Ascending aorta (tissue), 2 donors: ENCODE data around the gene PRKCB. TPM values are rescaled to one million over a fixed set of nuclear protein-coding genes. Genes with fewer than 3 reads are reported as not detected.

Source experiments
- DNase-seq, 2 donors: peaks; one replicate each; pipeline ENCODE4 v3.0.0-alpha.2; 2019; ENCODE audit warnings: low spot score in 2 of 2
- H3K27ac ChIP-seq, 2 donors: fragments of 200-600 bp; sonication (generic); one replicate each; pipeline ENCODE4 v1.5.1; 2016 to 2017; ENCODE audit warnings: mild to moderate bottlenecking in 1 of 2
- H3K27me3 ChIP-seq: fragments of 200-600 bp; sonication (generic); one replicate; pipeline ENCODE4 v1.5.1; 2017
- H3K36me3 ChIP-seq, 2 donors: fragments of 200-600 bp; sonication (generic); one replicate each; pipeline ENCODE4 v1.5.1; 2016
- H3K4me1 ChIP-seq, 2 donors: fragments of 200-600 bp; sonication (generic); one replicate each; pipeline ENCODE4 v1.5.1; 2016 to 2017; ENCODE audit warnings: mild to moderate bottlenecking in 1 of 2
- H3K4me3 ChIP-seq, 2 donors: fragments of 200-600 bp; sonication (generic); one replicate each; pipeline ENCODE4 v1.5.1; 2016 to 2017; ENCODE audit warnings: mild to moderate bottlenecking in 1 of 2
- H3K9me3 ChIP-seq, 2 donors: fragments of 200-600 bp; sonication (generic); one replicate each; pipeline ENCODE4 v1.5.1; 2016
- intact Hi-C: fragments of 100-400 bp; cut with DNase I; formaldehyde crosslinking; loops from one replicate; pipeline ENCODE4 v1.15.1; 2023
- total RNA-seq: library from RNA; depleted of rRNA; stranded (reverse); fragments of >200 nt; gene quantifications from one replicate; pipeline ENCODE4 v1.1.0, GENCODE V29; 2016
- TF ChIP-seq, protein P1 (sequence below), 3 experiments: fragments of 200-600 bp in 2 of 3; fragments of 450-650 bp in 1 of 3; sonication (generic) in 2 of 3; IDR thresholded peaks; one replicate each; pipeline ENCODE4 v1.5.1; 2016 to 2019; ENCODE audit warnings: antibody characterized with exemption in 3 of 3, mild to moderate bottlenecking in 1 of 3, moderate library complexity in 1 of 3

Gene PRKCB
- total RNA-seq, 1 donor from 2014 or later, result 1.2 TPM

DNA sequence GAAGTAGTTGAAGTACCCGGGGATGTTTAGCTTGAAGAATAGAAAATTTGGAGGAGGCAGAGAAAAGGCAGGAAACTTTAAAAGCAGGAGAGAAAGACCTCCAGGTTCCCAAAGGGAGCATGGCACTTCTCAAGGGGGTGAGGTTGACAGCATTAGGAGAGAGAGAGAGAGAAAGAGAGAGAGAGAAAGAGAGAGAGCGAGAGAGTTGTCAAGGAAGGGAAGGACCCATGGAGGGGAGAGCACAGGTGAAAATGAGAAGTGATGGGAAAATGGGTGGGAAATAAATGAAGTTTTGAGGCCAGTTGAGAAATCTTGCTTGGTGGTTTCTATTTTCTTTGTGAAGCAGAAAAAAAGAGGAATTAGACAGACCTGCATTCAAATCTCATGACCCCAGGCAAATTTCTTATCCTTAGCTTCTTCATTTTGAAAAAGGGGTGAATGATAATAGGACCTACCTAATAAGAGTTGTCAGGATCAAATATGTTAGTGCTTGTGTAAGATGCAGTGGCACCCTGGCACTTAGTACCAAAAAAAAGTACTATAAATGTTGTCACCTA lies 24.0 kb downstream of the PRKCB start:
- Histone ChIP-seq H3K4me1 (no peaks in the 10 kb centered on the region), H3K27ac (no peak overlapping the region), H3K4me3 (no peak overlapping the region), H3K36me3 (no peaks in the 10 kb centered on the region), H3K9me3 (no peaks in the 10 kb centered on the region), H3K27me3 (no peaks in the 10 kb centered on the region)
- TF ChIP-seq, protein P1, sequence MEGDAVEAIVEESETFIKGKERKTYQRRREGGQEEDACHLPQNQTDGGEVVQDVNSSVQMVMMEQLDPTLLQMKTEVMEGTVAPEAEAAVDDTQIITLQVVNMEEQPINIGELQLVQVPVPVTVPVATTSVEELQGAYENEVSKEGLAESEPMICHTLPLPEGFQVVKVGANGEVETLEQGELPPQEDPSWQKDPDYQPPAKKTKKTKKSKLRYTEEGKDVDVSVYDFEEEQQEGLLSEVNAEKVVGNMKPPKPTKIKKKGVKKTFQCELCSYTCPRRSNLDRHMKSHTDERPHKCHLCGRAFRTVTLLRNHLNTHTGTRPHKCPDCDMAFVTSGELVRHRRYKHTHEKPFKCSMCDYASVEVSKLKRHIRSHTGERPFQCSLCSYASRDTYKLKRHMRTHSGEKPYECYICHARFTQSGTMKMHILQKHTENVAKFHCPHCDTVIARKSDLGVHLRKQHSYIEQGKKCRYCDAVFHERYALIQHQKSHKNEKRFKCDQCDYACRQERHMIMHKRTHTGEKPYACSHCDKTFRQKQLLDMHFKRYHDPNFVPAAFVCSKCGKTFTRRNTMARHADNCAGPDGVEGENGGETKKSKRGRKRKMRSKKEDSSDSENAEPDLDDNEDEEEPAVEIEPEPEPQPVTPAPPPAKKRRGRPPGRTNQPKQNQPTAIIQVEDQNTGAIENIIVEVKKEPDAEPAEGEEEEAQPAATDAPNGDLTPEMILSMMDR (IDR thresholded peaks at IDR 0.05), result no peak
- intact Hi-C loops, result no loop called here
- no peak for DNase-seq

DNA sequence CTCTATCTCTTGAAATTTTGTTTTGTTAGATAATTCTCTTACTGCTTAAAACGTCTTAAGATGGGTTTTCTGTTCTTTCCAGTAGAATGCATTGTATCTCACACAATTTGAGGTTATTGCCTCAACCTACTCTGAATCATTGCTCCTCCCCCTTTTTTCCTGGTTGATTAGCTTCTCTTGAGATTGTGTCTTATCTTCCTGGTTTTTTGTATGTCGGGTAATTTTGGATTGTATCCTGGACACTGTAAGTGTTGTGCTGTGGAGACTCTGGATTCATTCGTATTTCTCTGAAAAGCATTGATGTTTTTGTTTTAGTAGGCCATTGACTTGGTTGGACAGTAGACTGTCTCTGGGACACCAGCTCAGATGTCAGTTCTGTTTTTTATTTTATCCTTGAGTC lies 26.1 kb downstream of the PRKCB start:
- no peaks in the 10 kb centered on the region for H3K36me3 ChIP-seq
- intact Hi-C loops, result no loop called here
- no peak overlapping the region for H3K4me3 ChIP-seq
- no peaks in the 10 kb centered on the region for H3K4me1 ChIP-seq
- no peak overlapping the region for H3K27ac ChIP-seq
- no peak for DNase-seq
- H3K9me3 ChIP-seq, result no peaks in the 10 kb centered on the region
- H3K27me3 ChIP-seq, result no peaks in the 10 kb centered on the region
- TF ChIP-seq, protein P1 (IDR thresholded peaks at IDR 0.05), result no peak

DNA sequence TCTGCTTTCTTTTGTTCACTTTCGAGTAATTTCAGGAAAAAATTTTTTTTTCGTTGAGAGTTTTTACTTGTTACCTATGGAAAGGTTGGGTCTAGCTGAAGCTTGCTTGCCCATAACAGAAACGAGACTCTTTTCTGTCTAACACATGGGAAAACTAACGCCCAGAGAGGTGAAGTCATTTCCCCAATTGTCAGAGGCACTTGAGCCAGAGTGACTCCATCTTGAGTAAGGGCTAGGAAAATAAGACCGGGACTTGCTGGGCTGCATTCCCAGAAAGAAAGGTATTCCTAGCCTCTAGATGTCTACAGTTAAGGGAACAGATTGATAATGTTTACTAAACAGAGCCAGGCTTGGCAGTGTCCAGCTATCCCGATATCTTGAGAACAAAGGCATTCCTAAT lies 26.8 kb downstream of the PRKCB start:
- H3K27ac ChIP-seq, result no peak overlapping the region
- TF ChIP-seq, protein P1 (IDR thresholded peaks at IDR 0.05), result no peak
- no peak overlapping the region for H3K4me3 ChIP-seq
- no peaks in the 10 kb centered on the region for H3K4me1 ChIP-seq
- no peak for DNase-seq
- intact Hi-C loops, result no loop called here
- H3K27me3 ChIP-seq, result no peaks in the 10 kb centered on the region
- no peaks in the 10 kb centered on the region for H3K36me3 ChIP-seq
- no peaks in the 10 kb centered on the region for H3K9me3 ChIP-seq

DNA sequence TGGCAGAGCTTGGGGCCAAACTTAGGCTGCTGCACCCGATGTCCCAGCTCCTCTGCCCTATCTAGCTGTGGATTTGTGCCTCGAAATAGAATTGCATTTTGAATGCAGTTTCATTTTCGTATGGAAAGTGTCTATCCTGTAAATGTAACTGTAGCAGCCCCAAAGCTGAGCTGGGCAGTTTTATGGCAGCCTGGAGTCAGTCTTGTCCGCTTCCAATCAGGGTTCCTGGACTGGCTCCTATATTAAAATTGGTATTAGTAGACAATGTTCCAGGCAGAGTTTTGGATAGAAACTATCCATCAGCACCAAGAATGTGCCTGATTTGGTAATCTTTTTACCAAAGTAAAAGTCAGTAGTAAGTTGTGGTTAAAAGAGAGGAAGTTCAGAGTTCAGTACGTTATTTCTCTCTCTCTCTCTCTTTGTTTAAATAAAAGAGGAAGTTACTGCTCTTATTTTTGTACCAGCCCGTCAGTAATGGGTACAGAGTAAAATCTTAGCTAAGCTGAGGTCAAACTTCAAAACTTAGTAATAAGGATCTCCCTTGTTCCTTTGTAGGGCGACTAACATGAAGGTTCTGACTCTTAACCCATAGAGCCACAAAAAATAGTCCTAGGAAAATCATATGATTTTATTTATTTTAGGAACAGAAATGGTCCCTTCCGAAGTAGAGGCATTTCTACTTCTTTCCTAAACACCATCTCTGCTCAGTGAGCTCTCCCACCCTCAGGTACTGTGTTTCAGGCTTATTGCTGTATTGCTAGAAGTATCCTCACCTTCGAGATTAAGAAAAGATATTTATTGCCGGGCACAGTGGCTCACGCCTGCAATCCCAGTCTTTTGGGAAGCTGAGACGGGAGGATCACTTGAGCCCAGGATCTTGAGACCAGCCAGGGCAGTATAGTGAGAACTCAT lies 28.0 kb downstream of the PRKCB start:
- Histone ChIP-seq H3K4me3 (peak overlapping the region in 1 of 2 donors; percentile 9), H3K27me3 (no peaks in the 10 kb centered on the region), H3K36me3 (no peaks in the 10 kb centered on the region), H3K27ac (no peak overlapping the region), H3K4me1 (no peaks in the 10 kb centered on the region), H3K9me3 (no peaks in the 10 kb centered on the region)
- no peak for DNase-seq
- intact Hi-C loops, result no loop called here
- TF ChIP-seq, protein P1 (IDR thresholded peaks at IDR 0.05), result no peak

DNA sequence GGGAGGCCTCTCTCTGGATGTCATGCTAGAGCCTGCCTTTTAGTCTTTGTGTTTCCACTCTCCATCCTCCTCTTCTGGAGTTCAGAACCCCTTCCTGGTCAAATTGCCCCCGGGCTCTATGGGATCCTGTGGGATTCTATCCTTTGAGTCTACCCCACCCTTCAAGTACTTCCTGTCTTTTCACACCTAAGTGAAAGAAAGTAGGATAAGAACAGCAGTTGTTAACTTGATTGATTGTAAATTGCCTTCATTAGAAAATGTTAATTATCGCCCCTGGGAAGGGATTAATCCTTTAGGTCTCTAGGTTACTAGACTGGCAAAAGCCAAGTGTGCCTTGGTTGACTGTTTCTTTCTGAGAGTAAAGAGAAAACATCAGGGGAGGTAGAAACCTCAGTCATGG lies 30.1 kb downstream of the PRKCB start:
- Histone ChIP-seq H3K4me3 (no peak overlapping the region), H3K27me3 (no peaks in the 10 kb centered on the region), H3K9me3 (no peaks in the 10 kb centered on the region), H3K4me1 (no peaks in the 10 kb centered on the region), H3K27ac (no peak overlapping the region), H3K36me3 (no peaks in the 10 kb centered on the region)
- DNase-seq, result no peak
- TF ChIP-seq, protein P1 (IDR thresholded peaks at IDR 0.05), result no peak
- intact Hi-C loops, result no loop called here
